DOHH2 (cell line): ENCODE results near the gene GABRB2.

ENCODE experiments used
- H3F3A ChIP-seq: fragments of 200-600 bp; sonication (generic), shearing (Covaris generic); 2 replicates; pipeline ENCODE4 v1.6.0; 2016; ENCODE audit warnings: antibody characterized with exemption, mild to moderate bottlenecking; ENCODE audit not compliant: control insufficient read depth, insufficient read depth
- H3K27ac ChIP-seq: fragments of 200-600 bp; sonication (generic); 2 replicates; pipeline ENCODE4 v1.5.1; 2014; ENCODE audit warnings: low read depth, mild to moderate bottlenecking, low read length, moderate library complexity
- H3K27me3 ChIP-seq: fragments of 200-600 bp; sonication (generic); 2 replicates; pipeline ENCODE4 v1.6.1; 2014; ENCODE audit warnings: mild to moderate bottlenecking, low read length, mixed read lengths; ENCODE audit not compliant: control insufficient read depth
- H3K36me3 ChIP-seq: fragments of 200-600 bp; sonication (generic); 2 replicates; pipeline ENCODE4 v1.6.1; 2014; ENCODE audit warnings: mild to moderate bottlenecking, low read length, moderate library complexity, mixed read lengths; ENCODE audit not compliant: control insufficient read depth
- H3K4me1 ChIP-seq: fragments of 200-600 bp; sonication (generic); 2 replicates; pipeline ENCODE4 v1.6.1; 2014; ENCODE audit warnings: mild to moderate bottlenecking, low read length, mixed read lengths; ENCODE audit not compliant: control insufficient read depth
- H3K4me2 ChIP-seq: fragments of 200-600 bp; sonication (generic); 2 replicates; pipeline ENCODE4 v1.6.0; 2014; ENCODE audit warnings: mild to moderate bottlenecking, low read length, moderate library complexity
- H3K4me3 ChIP-seq: fragments of 200-600 bp; sonication (generic); 2 replicates; pipeline ENCODE4 v1.5.1; 2014; ENCODE audit warnings: mild to moderate bottlenecking, low read length, mixed read lengths
- H3K79me2 ChIP-seq: fragments of 200-600 bp; sonication (generic); 2 replicates; pipeline ENCODE4 v1.6.1; 2014; ENCODE audit warnings: mild to moderate bottlenecking, low read length, mixed read lengths; ENCODE audit not compliant: control insufficient read depth
- H3K9me2 ChIP-seq: fragments of 200-600 bp; sonication (generic); replicated peaks from 2 replicates; pipeline ENCODE4 v1.6.1; 2014; ENCODE audit warnings: mild to moderate bottlenecking, low read length, mixed read lengths; ENCODE audit not compliant: control insufficient read depth
- H3K9me3 ChIP-seq: fragments of 200-600 bp; sonication (generic); 2 replicates; pipeline ENCODE4 v1.6.1; 2014; ENCODE audit warnings: antibody characterized with exemption, low read length, mixed read lengths; ENCODE audit not compliant: control insufficient read depth, insufficient read depth
- H4K20me1 ChIP-seq: fragments of 200-600 bp; sonication (generic); 2 replicates; pipeline ENCODE4 v1.6.0; 2014; ENCODE audit warnings: low read depth, mild to moderate bottlenecking, antibody characterized with exemption, low read length, moderate library complexity; ENCODE audit not compliant: control insufficient read depth, insufficient read depth
- EZH2phosphoT487 ChIP-seq: fragments of 200-600 bp; sonication (generic); IDR thresholded peaks from 2 replicates; pipeline ENCODE4 v1.6.1; 2017; ENCODE audit warnings: borderline replicate concordance, mild to moderate bottlenecking, antibody characterized with exemption, low read length, moderate library complexity, mixed read lengths
- TF ChIP-seq, protein P1 (sequence below): fragments of 200-600 bp; sonication (generic); IDR thresholded peaks from one replicate; pipeline ENCODE4 v1.5.1; 2014; ENCODE audit warnings: antibody characterized with exemption, mild to moderate bottlenecking, low read depth, low read length; ENCODE audit not compliant: poor library complexity, severe bottlenecking

GABRB2 gene

DNA sequence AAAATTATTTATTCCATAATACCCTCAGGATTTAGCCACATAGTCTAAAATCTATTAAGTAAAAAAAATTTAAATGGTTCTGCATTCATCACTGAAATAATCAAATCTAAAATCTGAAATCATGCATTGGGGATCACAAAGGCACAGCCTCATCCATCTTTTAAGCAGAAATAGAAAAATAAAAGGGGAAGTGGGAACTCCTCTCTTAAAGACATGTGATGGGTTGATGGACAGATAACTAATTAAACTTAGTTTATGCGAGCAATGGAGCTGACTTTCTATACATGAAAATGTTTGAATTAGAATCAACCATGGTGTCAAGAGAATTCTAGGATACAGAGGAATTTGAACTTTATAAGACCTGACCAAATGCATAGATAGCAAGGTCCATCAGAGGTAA, 170.5 kb downstream of the GABRB2 start:
- Histone ChIP-seq H3K79me2 (no peaks in the 10 kb centered on the region), H3K4me3 (no peak overlapping the region), H3K9me2 (no peaks in the 10 kb centered on the region), H3K27ac (no peak overlapping the region), H3K36me3 (no peaks in the 10 kb centered on the region), H3K4me1 (no peaks in the 10 kb centered on the region), H3K27me3 (no peaks in the 10 kb centered on the region), H3F3A (no peaks in the 10 kb centered on the region), H3K9me3 (no peaks in the 10 kb centered on the region), H4K20me1 (no peaks in the 10 kb centered on the region), H3K4me2 (no peak overlapping the region)
- TF ChIP-seq, protein P1, sequence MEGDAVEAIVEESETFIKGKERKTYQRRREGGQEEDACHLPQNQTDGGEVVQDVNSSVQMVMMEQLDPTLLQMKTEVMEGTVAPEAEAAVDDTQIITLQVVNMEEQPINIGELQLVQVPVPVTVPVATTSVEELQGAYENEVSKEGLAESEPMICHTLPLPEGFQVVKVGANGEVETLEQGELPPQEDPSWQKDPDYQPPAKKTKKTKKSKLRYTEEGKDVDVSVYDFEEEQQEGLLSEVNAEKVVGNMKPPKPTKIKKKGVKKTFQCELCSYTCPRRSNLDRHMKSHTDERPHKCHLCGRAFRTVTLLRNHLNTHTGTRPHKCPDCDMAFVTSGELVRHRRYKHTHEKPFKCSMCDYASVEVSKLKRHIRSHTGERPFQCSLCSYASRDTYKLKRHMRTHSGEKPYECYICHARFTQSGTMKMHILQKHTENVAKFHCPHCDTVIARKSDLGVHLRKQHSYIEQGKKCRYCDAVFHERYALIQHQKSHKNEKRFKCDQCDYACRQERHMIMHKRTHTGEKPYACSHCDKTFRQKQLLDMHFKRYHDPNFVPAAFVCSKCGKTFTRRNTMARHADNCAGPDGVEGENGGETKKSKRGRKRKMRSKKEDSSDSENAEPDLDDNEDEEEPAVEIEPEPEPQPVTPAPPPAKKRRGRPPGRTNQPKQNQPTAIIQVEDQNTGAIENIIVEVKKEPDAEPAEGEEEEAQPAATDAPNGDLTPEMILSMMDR = no peak
- TF ChIP-seq EZH2phosphoT487 = no peak

DNA sequence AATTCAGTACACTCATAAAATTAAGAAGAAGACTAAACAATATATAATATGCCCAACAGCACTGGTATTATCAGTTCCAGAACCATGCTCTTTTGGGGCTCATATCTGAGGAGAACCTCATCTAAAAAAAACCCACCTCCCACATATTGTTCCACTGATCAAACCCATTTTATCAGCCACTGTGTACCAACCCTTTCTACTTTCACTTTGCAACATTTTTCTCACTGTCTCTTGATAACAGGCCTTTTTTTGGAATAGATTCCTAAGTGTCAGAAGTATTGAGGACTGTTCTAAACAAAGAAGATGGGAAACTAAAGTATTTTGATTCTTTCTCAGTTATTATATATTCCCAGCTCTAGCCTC, 173.2 kb downstream of the GABRB2 start:
- no peak for TF ChIP-seq EZH2phosphoT487
- TF ChIP-seq, protein P1 = no peak
- Histone ChIP-seq H3K4me1 (no peaks in the 10 kb centered on the region), H3K9me2 (no peaks in the 10 kb centered on the region), H3K4me3 (no peak overlapping the region), H3K9me3 (no peaks in the 10 kb centered on the region), H3K36me3 (no peaks in the 10 kb centered on the region), H4K20me1 (no peaks in the 10 kb centered on the region), H3K27me3 (no peaks in the 10 kb centered on the region), H3F3A (no peaks in the 10 kb centered on the region), H3K4me2 (no peak overlapping the region), H3K79me2 (no peaks in the 10 kb centered on the region), H3K27ac (no peak overlapping the region)

DNA sequence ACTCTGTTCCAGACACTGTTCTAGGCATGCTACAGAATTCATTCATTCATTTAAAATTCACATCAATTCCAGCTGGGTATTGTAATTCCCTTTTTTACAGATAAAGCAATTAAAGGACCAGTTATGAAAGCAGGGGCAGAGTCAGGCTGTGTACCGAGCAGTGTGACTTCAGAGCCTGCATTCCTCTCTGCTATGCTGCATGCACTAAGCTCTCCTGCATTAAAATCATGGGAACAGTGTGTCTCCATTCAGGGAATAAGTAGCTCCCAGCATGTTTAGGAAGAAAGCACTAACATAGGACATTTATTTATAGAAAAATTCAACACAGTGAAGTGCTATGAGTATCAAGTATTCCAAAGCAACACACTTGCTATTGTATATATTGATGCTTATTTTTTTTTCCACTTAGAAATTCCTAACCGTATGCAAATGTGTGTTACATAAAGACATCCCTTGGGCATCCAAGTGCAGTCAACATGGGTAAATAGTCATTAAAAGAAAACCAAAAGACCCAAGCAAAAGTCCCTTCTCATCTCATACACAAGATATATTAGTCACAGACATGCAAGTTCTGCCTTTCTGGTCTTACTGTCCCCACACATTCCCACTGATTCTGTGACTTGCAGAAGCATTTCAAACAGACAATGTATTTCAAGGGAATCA, 173.7 kb downstream of the GABRB2 start:
- no peaks in the 10 kb centered on the region for H3K27me3 ChIP-seq
- H3K4me2 ChIP-seq = no peak overlapping the region
- no peak overlapping the region for H3K4me3 ChIP-seq
- no peaks in the 10 kb centered on the region for H4K20me1 ChIP-seq
- H3K9me3 ChIP-seq = no peaks in the 10 kb centered on the region
- H3K4me1 ChIP-seq = no peaks in the 10 kb centered on the region
- H3K36me3 ChIP-seq = no peaks in the 10 kb centered on the region
- H3K9me2 ChIP-seq = no peaks in the 10 kb centered on the region
- no peak overlapping the region for H3K27ac ChIP-seq
- H3K79me2 ChIP-seq = no peaks in the 10 kb centered on the region
- no peak for TF ChIP-seq EZH2phosphoT487
- TF ChIP-seq, protein P1 = no peak
- H3F3A ChIP-seq = no peaks in the 10 kb centered on the region

DNA sequence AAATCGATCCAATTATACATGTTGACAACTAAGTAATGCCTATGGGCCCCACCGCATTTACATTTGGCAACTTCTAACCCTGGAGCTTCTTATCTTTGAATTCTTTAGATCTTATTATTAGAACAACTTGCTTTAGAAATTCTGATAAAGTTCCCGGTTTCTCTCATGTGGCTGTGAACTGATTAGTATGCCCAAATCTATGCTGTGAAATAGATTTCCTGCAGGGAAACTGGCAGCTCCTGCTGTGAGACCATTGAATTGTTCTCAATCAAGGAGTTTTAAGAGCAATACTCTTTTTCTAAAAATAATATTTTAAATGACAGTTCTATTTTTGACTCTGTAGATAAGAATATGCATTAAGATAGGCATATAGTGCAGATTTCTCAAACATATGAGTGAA, 177.5 kb downstream of the GABRB2 start:
- Histone ChIP-seq H3K4me2 (no peak overlapping the region), H3K27me3 (no peaks in the 10 kb centered on the region), H3K9me3 (no peaks in the 10 kb centered on the region), H3K36me3 (no peaks in the 10 kb centered on the region), H3K79me2 (no peaks in the 10 kb centered on the region), H4K20me1 (no peaks in the 10 kb centered on the region), H3F3A (no peaks in the 10 kb centered on the region), H3K9me2 (no peaks in the 10 kb centered on the region), H3K4me1 (no peaks in the 10 kb centered on the region), H3K4me3 (no peak overlapping the region), H3K27ac (no peak overlapping the region)
- TF ChIP-seq EZH2phosphoT487 = no peak
- TF ChIP-seq, protein P1 = no peak
